Gastrocnemius medialis (tissue), 4 donors: ENCODE data around the gene LHCGR.

Experiments
- POLR2A ChIP-seq, 2 donors: fragments of 450-650 bp; IDR thresholded peaks; one replicate each; pipeline ENCODE4 v1.6.1; 2017; ENCODE audit warnings: antibody characterized with exemption in 2 of 2, mild to moderate bottlenecking in 2 of 2, moderate library complexity in 2 of 2
- TF ChIP-seq, protein P1 (sequence below), 5 experiments: fragments of 450-650 bp in 3 of 5; fragments of 200-600 bp in 2 of 5; sonication (generic) in 2 of 5; IDR thresholded peaks in 4 of 5; conservative IDR thresholded peaks in 1 of 5; 1 replicate in 4 of 5; 2 replicates in 1 of 5; pipeline ENCODE4 v1.5.1; 2016 to 2019; ENCODE audit warnings: antibody characterized with exemption in 5 of 5, mild to moderate bottlenecking in 3 of 5, moderate library complexity in 3 of 5

GRCh38 chr2:48728840-48729239, 26.7 kb downstream of the LHCGR start:
- TF ChIP-seq, protein P1, sequence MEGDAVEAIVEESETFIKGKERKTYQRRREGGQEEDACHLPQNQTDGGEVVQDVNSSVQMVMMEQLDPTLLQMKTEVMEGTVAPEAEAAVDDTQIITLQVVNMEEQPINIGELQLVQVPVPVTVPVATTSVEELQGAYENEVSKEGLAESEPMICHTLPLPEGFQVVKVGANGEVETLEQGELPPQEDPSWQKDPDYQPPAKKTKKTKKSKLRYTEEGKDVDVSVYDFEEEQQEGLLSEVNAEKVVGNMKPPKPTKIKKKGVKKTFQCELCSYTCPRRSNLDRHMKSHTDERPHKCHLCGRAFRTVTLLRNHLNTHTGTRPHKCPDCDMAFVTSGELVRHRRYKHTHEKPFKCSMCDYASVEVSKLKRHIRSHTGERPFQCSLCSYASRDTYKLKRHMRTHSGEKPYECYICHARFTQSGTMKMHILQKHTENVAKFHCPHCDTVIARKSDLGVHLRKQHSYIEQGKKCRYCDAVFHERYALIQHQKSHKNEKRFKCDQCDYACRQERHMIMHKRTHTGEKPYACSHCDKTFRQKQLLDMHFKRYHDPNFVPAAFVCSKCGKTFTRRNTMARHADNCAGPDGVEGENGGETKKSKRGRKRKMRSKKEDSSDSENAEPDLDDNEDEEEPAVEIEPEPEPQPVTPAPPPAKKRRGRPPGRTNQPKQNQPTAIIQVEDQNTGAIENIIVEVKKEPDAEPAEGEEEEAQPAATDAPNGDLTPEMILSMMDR (IDR thresholded peaks at IDR 0.05 in 4 of 5, conservative IDR thresholded peaks at IDR 0.05 in 1 of 5): no peak
- no peak for TF ChIP-seq POLR2A (IDR thresholded peaks at IDR 0.05)
